ENCODE measurements around the gene CWH43.
"Not testable (repeated sequence)": the region's sequence is repeated elsewhere in the genome, so short reads cannot be mapped to it uniquely, and the experiment has no call there.

The CWH43 gene

DNA sequence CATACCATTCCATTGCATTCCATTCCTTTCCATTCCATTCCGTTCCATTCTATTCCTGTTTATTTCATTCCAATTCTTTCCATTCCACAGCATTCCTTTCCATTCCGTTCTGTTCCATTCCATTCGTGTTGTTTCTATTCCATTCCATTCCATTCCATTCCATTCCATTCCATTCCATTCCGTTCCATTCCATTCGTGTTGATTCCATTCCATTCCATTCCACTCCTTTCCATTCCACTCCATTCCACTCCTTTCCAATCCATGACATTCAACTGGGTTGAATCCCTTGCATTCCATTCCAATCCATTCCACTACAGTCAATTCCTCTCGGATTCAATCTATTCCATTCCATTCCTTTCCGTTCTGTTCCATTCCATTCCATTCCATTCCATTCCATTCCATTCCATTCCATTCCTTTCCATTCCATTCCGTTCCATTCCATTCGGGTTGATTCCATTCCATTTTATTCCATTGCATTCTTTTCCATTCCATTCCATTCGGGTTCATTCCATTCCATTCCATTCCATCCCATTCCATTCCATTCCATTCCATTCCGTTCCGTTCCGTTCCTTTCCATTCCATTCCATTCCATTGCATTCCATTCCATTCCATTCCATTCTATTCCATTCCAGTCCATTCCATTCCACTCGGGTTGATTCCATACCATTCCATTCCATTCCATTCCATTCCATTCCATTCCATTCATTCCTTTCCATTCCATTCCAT is 112.1 kb downstream of the CWH43 start:
- DNase-seq, result not testable (repeated sequence)

- DNase-seq, result not testable (repeated sequence)
These were observed 113.9 kb downstream of the CWH43 start for GRCh38 chr4:49099831-49100444.

DNA sequence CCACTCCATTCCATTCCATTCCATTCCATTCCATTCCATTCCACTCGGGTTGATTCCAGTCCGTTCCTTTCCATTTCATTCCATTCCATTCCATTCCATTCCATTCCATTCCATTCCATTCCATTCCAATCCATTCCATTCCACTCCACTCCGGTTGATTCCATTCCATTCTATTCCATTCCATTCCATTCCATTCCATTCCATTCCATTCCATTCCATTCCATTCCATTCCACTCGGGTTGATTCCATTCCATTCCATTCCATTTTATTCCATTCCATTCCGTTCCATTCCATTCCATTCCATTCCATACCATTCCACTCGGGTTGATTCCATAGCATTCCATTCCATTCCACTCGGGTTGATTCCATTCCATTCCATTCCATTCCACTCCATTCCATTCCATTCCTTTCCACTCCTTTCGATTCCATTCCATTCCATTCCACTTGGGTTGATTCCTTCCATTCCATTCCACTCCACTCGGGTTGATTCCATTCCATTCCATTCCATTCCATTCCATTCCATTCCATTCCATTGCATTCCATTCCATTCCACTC is 116.3 kb downstream of the CWH43 start:
- not testable (repeated sequence) for DNase-seq

- DNase-seq, result not testable (repeated sequence)
These were observed 117.5 kb downstream of the CWH43 start for GRCh38 chr4:49103436-49104136.

DNA sequence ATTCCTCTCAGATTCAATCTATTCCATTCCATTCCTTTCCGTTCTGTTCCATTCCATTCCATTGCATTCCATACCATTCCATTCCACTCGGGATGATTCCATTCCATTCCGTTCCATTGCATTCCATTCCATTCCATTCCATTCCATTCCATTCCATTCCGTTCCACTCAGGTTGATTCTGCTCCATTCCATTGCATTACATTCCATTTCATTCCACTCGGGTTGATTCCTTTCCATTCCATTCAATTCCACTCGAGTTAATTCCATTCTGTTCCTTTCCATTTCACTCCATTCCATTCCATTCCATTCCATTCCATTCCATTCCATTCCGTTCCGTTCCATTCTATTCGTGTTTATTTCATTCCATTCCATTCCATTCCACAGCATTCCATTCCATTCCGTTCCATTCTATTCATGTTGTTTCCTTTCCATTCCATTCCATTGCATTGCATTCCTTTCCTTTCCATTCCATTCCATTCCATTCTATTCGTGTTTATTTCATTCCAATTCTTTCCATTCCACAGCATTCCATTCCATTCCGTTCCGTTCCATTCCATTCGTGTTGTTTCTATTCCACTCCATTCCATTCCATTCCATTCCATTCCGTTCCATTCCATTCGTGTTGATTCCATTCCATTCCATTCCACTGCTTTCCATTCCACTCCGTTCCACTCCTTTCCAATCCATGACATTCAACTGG is 118.3 kb downstream of the CWH43 start:
- DNase-seq, result not testable (repeated sequence)

DNA sequence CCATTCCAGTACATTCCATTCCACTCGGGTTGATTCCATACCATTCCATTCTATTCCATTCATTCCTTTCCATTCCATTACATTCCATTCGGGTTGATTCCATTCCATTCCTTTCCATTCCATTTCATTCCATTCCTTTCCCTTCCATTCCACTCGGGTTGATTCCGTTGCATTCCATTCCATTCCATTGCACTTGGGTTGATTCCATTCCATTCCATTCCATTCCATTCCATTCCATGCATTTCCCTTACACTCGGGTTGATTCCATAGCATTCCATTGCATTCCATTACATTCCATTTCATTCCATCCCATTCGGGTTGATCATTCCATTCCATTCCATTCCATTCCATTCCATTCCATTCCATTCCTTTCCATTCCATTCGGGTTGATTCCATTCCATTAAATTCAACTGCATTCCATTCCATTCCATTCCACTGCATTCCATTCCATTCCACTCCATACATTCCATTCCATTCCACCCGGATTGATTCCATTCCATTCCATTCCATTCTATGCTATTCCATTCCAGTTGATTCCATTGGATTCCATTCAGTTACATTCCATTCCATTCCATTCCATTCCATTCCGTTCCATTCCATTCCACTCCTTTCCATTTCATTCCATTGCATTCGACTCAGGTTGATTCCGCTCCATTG is 119.3 kb downstream of the CWH43 start:
- not testable (repeated sequence) for DNase-seq

GRCh38 chr4:49107262-49107661 is 121.2 kb downstream of the CWH43 start:
- not testable (repeated sequence) for DNase-seq

- not testable (repeated sequence) for DNase-seq
These were observed 122.3 kb downstream of the CWH43 start for GRCh38 chr4:49108183-49108978.

DNA sequence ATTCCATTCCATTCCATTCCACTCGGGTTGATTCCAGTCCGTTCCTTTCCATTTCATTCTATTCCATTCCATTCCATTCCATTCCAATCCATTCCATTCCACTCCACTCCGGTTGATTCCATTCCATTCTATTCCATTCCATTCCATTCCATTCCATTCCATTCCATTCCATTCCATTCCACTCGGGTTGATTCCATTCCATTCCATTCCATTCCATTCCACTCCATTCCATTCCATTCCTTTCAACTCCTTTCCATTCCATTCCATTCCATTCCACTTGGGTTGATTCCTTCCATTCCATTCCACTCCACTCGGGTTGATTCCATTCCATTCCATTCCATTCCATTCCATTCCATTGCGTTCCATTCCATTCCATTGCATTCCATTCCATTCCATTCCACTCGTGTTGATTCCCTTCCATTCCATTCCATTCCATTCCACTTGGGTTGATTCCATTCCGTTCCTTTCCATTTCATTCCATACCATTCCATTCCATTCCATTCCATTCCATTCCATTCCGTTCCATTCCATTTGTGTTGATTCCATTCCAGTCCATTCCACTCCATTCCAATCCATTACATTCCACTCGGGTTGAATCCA is 123.6 kb downstream of the CWH43 start:
- not testable (repeated sequence) for DNase-seq

DNA sequence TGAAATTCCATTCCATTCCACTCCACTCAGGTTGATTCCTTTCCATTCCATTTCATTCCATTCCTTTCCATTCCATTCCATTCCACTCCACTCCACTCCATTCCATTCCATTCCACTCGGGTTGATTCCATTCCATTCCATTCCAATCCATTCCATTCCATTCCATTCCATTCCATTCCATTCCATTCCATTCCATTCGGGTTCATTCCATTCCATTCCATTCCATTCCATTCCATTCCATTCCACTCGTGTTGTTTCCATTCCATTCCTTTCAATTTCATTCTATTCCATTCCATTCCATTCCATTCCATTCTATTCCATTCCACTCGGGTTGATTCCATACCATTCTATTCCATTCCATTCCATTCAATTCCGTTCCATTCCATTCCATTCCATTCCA is 124.5 kb downstream of the CWH43 start:
- not testable (repeated sequence) for DNase-seq

Data from activated naive CD4-positive, alpha-beta T cell treated with anti-CD3 and anti-CD28 coated beads, Interleukin-2, amount 50 U/mL, for 16 hours (primary cell).